ENCODE results near the gene PPFIA2. TPM values are rescaled to one million over a fixed set of nuclear protein-coding genes. Genes with fewer than 3 reads are reported as not detected.

The PPFIA2 gene
- total RNA-seq, 1 donor = 4.9 TPM

- no peak for DNase-seq (ENCODE audit: low read depth)
These were observed 420.1 kb downstream of the PPFIA2 start for GRCh38 chr12:81339071-81339470.

GRCh38 chr12:81337886-81338285 is 421.3 kb downstream of the PPFIA2 start:
- DNase-seq (ENCODE audit: low read depth) = no peak
- H3K4me3 ChIP-seq (ENCODE audit: low read depth, low read length) = no peak overlapping the region
- TF ChIP-seq CTCF (IDR thresholded peaks at IDR 0.05; ENCODE audit: insufficient read depth, low read length) = no peak

More at GRCh38 chr12:81339071-81339470, 420.1 kb downstream of the PPFIA2 start:
- no peak for TF ChIP-seq CTCF (IDR thresholded peaks at IDR 0.05; ENCODE audit: insufficient read depth, low read length)
- H3K4me3 ChIP-seq (ENCODE audit: low read depth, low read length) = no peak overlapping the region

GRCh38 chr12:81333812-81334211 is 425.3 kb downstream of the PPFIA2 start:
- no peak for DNase-seq (ENCODE audit: low read depth)
- TF ChIP-seq CTCF (IDR thresholded peaks at IDR 0.05; ENCODE audit: insufficient read depth, low read length) = no peak
- H3K4me3 ChIP-seq (ENCODE audit: low read depth, low read length) = no peak overlapping the region

DNA sequence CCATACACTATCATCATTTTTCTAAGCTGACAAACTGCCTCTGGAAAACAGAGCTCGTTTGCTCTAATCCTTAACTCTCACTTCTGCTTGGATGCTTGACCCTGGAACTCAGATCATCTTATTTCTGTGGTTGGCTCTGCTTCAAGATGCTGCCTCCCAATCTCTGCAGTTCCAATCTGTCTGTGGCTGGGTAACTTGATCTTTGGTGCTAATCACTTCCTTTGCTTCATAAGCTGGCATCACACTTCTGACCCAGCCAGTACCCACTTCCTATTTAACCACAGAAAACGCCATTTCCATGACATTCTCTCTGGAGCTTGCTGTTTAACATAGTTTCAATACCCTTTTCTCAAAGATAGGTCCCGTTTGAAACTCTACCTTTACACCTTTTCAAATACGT is 427.1 kb downstream of the PPFIA2 start:
- no peak for TF ChIP-seq CTCF (IDR thresholded peaks at IDR 0.05; ENCODE audit: insufficient read depth, low read length)
- no peak overlapping the region for H3K4me3 ChIP-seq (ENCODE audit: low read depth, low read length)
- DNase-seq (ENCODE audit: low read depth) = no peak

- DNase-seq (ENCODE audit: low read depth) = no peak
- H3K4me3 ChIP-seq (ENCODE audit: low read depth, low read length) = no peak overlapping the region
- TF ChIP-seq CTCF (IDR thresholded peaks at IDR 0.05; ENCODE audit: insufficient read depth, low read length) = no peak
These were observed 428.7 kb downstream of the PPFIA2 start for GRCh38 chr12:81330480-81330879.

GRCh38 chr12:81329085-81329484 is 430.1 kb downstream of the PPFIA2 start:
- TF ChIP-seq CTCF (IDR thresholded peaks at IDR 0.05; ENCODE audit: insufficient read depth, low read length) = peak; percentile 32
- no peak overlapping the region for H3K4me3 ChIP-seq (ENCODE audit: low read depth, low read length)
- DNase-seq (ENCODE audit: low read depth) = peak; percentile 1

GRCh38 chr12:81327425-81327824 is 431.7 kb downstream of the PPFIA2 start:
- DNase-seq (ENCODE audit: low read depth) = no peak
- TF ChIP-seq CTCF (IDR thresholded peaks at IDR 0.05; ENCODE audit: insufficient read depth, low read length) = no peak
- H3K4me3 ChIP-seq (ENCODE audit: low read depth, low read length) = no peak overlapping the region

All from fibroblast of the aortic adventitia (primary cell).